AG09309 (cell line): ENCODE data around the gene UST.

Experiments used
- DNase-seq: peaks from one replicate; pipeline ENCODE4 v3.0.0-alpha.2; 2010; ENCODE audit warnings: low read depth
- H3K4me3 ChIP-seq: 2 replicates; pipeline ENCODE4 v1.5.1; 2011; ENCODE audit warnings: mild to moderate bottlenecking, low read depth, low read length, moderate library complexity; ENCODE audit not compliant: control insufficient read depth
- TF ChIP-seq, protein P1 (sequence below): IDR thresholded peaks from 2 replicates; pipeline ENCODE4 v1.5.1; 2011; ENCODE audit warnings: mild to moderate bottlenecking, low read depth, low read length, inconsistent platforms; ENCODE audit not compliant: insufficient read depth, control insufficient read depth; ENCODE audit errors: missing control alignments

The UST gene

DNA sequence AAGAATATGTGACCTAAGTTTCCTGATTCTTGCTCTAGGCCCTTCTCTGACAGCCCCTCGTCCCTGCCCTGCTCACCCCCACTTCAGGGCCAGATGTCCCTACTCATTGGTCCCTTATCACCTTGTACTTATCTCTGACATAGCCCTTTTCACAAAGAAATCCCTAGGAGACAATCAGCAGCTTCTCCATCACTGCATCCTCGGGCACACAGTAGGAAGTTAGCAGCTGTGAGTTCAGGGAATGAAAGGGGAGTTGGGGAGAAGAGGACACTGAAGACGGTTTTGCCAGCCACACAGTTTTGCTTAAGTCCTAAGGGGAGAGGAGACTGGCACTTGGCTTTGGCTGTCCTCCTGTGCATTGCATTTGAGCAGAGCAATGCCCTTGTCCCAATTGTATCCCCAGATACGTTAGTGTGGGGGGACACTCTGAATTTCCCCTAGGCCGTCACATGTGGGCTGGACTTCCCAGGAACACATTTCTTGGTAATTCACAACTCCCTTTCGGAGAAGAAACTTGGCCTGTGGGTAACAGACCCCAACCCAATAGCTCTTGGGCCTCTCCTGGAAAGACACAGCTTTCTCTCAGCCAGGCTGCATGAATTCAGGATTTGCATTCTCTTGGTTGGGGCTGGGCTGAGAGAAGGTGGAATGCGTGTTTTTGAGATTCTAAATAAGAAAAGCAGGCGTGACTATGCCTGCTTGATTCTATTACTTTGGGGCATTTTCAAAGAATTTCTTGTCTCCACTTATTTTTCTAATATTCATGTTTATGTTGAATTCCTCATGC, 177.6 kb downstream of the UST start:
- TF ChIP-seq, protein P1, sequence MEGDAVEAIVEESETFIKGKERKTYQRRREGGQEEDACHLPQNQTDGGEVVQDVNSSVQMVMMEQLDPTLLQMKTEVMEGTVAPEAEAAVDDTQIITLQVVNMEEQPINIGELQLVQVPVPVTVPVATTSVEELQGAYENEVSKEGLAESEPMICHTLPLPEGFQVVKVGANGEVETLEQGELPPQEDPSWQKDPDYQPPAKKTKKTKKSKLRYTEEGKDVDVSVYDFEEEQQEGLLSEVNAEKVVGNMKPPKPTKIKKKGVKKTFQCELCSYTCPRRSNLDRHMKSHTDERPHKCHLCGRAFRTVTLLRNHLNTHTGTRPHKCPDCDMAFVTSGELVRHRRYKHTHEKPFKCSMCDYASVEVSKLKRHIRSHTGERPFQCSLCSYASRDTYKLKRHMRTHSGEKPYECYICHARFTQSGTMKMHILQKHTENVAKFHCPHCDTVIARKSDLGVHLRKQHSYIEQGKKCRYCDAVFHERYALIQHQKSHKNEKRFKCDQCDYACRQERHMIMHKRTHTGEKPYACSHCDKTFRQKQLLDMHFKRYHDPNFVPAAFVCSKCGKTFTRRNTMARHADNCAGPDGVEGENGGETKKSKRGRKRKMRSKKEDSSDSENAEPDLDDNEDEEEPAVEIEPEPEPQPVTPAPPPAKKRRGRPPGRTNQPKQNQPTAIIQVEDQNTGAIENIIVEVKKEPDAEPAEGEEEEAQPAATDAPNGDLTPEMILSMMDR: no peak
- H3K4me3 ChIP-seq: no peak overlapping the region
- no peak for DNase-seq

DNA sequence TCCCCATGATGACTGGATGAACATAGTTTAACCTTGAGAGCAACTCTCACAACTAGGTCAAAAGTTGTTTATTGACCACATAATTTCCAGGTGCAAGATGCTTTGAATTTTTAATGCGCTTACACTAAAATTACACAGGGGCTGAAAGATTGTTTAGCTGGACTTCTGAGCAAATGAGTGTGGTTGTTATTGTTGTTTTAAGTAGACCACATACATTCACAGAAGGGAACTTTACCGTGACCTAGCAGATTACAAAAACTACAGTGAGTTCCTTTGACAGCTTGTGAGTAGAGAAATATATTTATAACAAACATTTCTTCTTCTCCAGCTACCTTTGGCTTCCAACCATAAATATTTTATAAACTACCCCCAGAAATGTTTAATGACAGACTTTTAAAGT, 178.9 kb downstream of the UST start:
- DNase-seq: no peak
- H3K4me3 ChIP-seq: no peak overlapping the region
- TF ChIP-seq, protein P1: no peak

DNA sequence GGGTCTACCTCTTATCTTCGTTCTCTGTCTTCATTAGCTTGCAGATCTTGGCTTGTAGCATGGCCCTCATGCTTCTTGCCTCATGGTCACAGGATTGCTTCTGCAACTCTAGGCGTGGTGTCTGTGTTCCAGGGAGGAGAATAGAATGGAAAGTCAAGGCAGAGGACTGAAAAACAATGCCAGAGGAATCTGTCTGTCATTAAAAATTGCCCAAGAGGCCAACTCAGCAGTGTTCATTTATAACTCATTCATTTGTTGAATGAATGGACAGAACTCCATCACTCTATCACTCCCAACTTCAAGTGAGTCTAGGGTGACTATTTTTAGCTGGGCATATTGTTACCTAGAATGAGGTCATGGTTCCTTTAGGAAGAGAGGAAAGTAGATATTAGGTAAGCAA, 179.6 kb downstream of the UST start:
- TF ChIP-seq, protein P1: no peak
- no peak overlapping the region for H3K4me3 ChIP-seq
- DNase-seq: no peak

GRCh38 chr6:148927586-148927985, 180.8 kb downstream of the UST start:
- TF ChIP-seq, protein P1: no peak
- H3K4me3 ChIP-seq: no peak overlapping the region
- DNase-seq: no peak

GRCh38 chr6:148928811-148929210, 182.0 kb downstream of the UST start:
- DNase-seq: no peak
- no peak overlapping the region for H3K4me3 ChIP-seq
- TF ChIP-seq, protein P1: no peak

- H3K4me3 ChIP-seq: no peak overlapping the region
- no peak for DNase-seq
- TF ChIP-seq, protein P1: no peak
These were observed 185.4 kb downstream of the UST start for GRCh38 chr6:148932208-148932607.
